Chondrocyte (in vitro differentiated cells): ENCODE results near the gene ADGRA1. TPM values are rescaled to one million over a fixed set of nuclear protein-coding genes. Genes with fewer than 3 reads are reported as not detected.

ENCODE experiments used
- DNase-seq: peaks from one replicate; pipeline ENCODE4 v3.0.0; 2021; ENCODE audit warnings: mixed read lengths, low spot score
- H3K27ac Mint-ChIP-seq: one replicate; pipeline ENCODE4 v1.8.0; 2021; ENCODE audit warnings: mild to moderate bottlenecking, moderate library complexity, mixed read lengths; ENCODE audit not compliant: unreplicated experiment
- H3K27me3 Mint-ChIP-seq: 2 replicates; pipeline ENCODE4 v1.8.0; 2021; ENCODE audit warnings: low read depth, mixed read lengths
- H3K36me3 Mint-ChIP-seq: 2 replicates; pipeline ENCODE4 v1.8.0; 2021; ENCODE audit warnings: low read depth, mixed read lengths
- H3K4me1 Mint-ChIP-seq: 2 replicates; pipeline ENCODE4 v1.8.0; 2021; ENCODE audit warnings: low read depth, mild to moderate bottlenecking, mixed read lengths
- H3K4me3 Mint-ChIP-seq: one replicate; pipeline ENCODE4 v1.8.0; 2021; ENCODE audit warnings: mild to moderate bottlenecking, moderate library complexity, mixed read lengths; ENCODE audit not compliant: unreplicated experiment
- H3K9me3 Mint-ChIP-seq: 2 replicates; pipeline ENCODE4 v1.8.0; 2021; ENCODE audit warnings: low read depth, mixed read lengths
- CTCF ChIP-seq: fragments of 200-600 bp; sonication (generic); IDR thresholded peaks from 2 replicates; pipeline ENCODE4 v1.5.0; 2021; ENCODE audit warnings: antibody characterized with exemption, mild to moderate bottlenecking, moderate library complexity
- total RNA-seq: library from RNA; stranded (reverse); gene quantifications from 3 replicates; pipeline ENCODE4 v1.2.1, GENCODE V29; 2021

Gene ADGRA1
- total RNA-seq, 1 donor from 2014 or later: not detected

GRCh38 chr10:133045556-133046389 is 42.0 kb upstream of the ADGRA1 start:
- Mint-ChIP-seq H3K9me3 (no peaks in the 10 kb centered on the region), H3K27me3 (peaks cover 35% of the 10 kb centered on the region), H3K27ac (no peak overlapping the region), H3K4me3 (no peak overlapping the region), H3K36me3 (no peaks in the 10 kb centered on the region), H3K4me1 (no peaks in the 10 kb centered on the region)
- no peak for TF ChIP-seq CTCF
- DNase-seq: no peak

GRCh38 chr10:133046390-133046765 is 41.3 kb upstream of the ADGRA1 start:
- no peak for TF ChIP-seq CTCF
- Mint-ChIP-seq H3K27ac (no peak overlapping the region), H3K4me1 (no peaks in the 10 kb centered on the region), H3K36me3 (no peaks in the 10 kb centered on the region), H3K4me3 (no peak overlapping the region), H3K27me3 (peaks cover 38% of the 10 kb centered on the region), H3K9me3 (no peaks in the 10 kb centered on the region)
- no peak for DNase-seq

GRCh38 chr10:133047526-133048123 is 40.1 kb upstream of the ADGRA1 start:
- Mint-ChIP-seq H3K4me1 (no peaks in the 10 kb centered on the region), H3K9me3 (no peaks in the 10 kb centered on the region), H3K4me3 (no peak overlapping the region), H3K36me3 (no peaks in the 10 kb centered on the region), H3K27ac (no peak overlapping the region), H3K27me3 (peaks cover 39% of the 10 kb centered on the region)
- no peak for DNase-seq
- TF ChIP-seq CTCF: no peak

GRCh38 chr10:133048266-133048665 is 39.5 kb upstream of the ADGRA1 start:
- Mint-ChIP-seq H3K9me3 (no peaks in the 10 kb centered on the region), H3K27me3 (peaks cover 39% of the 10 kb centered on the region), H3K27ac (no peak overlapping the region), H3K36me3 (no peaks in the 10 kb centered on the region), H3K4me3 (no peak overlapping the region), H3K4me1 (no peaks in the 10 kb centered on the region)
- no peak for TF ChIP-seq CTCF
- DNase-seq: no peak

GRCh38 chr10:133048926-133049325 is 38.8 kb upstream of the ADGRA1 start:
- H3K9me3 Mint-ChIP-seq: no peaks in the 10 kb centered on the region
- H3K27me3 Mint-ChIP-seq: peaks cover 39% of the 10 kb centered on the region
- H3K4me3 Mint-ChIP-seq: no peak overlapping the region
- H3K36me3 Mint-ChIP-seq: no peaks in the 10 kb centered on the region
- TF ChIP-seq CTCF: no peak
- H3K4me1 Mint-ChIP-seq: no peaks in the 10 kb centered on the region
- H3K27ac Mint-ChIP-seq: no peak overlapping the region
- no peak for DNase-seq
